H54 (cell line): Measurements from ENCODE around the gene KRTAP3-2.
"Not testable (repeated sequence)": the region's sequence is repeated elsewhere in the genome, so short reads cannot be mapped to it uniquely, and the experiment has no call there.

ENCODE experiments used
- DNase-seq: peaks from one replicate; pipeline ENCODE4 v3.0.0; 2011; ENCODE audit warnings: low spot score, mixed read lengths; ENCODE audit not compliant: insufficient read length
- FAIRE-seq: peaks from 3 replicates; lab custom pipeline; 2011; peaks lifted over from hg19 to GRCh38; lab: Jason Lieb, UNC
- POLR2A ChIP-seq: IDR thresholded peaks from 2 replicates; pipeline ENCODE4 v1.6.1; 2011; ENCODE audit warnings: low read depth, mild to moderate bottlenecking, low read length

Gene KRTAP3-2

DNA sequence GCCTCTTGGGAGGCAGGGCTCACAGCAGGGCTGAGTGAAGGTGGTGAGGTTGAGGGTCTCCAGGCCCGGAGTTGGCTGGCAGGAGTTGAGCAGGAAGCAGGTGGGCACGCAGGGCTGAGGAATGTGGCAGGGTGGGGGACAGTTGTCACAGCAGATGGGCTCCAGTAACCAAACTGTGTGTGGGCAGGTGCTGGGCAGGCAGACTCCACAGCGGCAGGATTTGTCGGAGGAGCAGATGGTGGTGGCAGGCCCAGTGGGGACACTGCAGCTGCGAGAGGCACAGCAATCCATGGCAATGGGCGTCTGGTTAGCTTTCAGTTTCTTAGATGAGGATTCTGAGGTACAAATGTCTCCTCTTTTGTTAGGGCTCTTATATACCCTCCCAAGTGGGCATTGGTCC is at the start of gene KRTAP3-2:
TSS of gene KRTAP3-2 (minus strand) at position 344 of the 400 bp plus-strand sequence. CDS start at position 291, 53 bp downstream.
- not testable (repeated sequence) for FAIRE-seq, DNase-seq

DNA sequence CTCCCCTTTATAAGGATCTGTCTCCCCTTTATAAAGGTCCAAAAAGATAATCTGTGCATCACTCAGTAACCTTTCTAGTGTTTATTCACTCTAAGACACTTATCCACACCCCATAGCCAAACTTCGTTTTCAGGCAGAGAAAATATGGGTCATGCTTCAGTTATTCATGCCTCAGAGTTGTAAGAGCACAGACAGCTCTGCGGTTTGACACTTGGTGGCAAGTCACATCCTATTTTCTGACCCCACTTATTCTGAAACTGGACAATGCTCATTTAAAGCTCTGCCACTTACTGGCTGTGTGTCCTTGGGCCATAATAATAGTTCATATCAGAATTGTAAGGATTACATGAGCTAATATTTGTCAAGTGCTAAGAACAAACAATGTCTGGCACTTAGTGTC is 49.4 kb upstream of the KRTAP3-2 start:
- FAIRE-seq, result peak; percentile 74
- TF ChIP-seq POLR2A, result no peak
- peak; percentile 35 for DNase-seq

DNA sequence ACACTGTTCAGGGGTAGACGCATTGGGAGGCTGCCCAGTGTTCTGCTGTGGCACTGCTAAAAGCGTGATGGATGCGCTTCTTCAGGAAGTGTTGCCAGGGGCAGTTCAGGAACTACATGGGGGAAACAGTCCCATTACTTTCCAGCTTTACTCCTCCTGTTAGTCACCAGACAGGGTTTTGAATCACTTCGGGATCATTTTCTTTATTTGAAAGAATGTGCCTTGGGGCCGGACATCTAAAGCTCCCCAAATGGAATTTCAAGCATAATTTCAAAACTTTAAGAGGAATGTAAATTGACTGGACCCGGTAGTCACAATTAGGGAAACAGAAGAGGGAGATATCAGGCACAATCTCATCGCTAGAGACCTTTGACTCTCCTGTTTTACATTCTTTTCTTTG is 48.7 kb upstream of the KRTAP3-2 start:
- FAIRE-seq, result peak; percentile 83
- TF ChIP-seq POLR2A, result no peak
- DNase-seq, result peak; percentile 61

DNA sequence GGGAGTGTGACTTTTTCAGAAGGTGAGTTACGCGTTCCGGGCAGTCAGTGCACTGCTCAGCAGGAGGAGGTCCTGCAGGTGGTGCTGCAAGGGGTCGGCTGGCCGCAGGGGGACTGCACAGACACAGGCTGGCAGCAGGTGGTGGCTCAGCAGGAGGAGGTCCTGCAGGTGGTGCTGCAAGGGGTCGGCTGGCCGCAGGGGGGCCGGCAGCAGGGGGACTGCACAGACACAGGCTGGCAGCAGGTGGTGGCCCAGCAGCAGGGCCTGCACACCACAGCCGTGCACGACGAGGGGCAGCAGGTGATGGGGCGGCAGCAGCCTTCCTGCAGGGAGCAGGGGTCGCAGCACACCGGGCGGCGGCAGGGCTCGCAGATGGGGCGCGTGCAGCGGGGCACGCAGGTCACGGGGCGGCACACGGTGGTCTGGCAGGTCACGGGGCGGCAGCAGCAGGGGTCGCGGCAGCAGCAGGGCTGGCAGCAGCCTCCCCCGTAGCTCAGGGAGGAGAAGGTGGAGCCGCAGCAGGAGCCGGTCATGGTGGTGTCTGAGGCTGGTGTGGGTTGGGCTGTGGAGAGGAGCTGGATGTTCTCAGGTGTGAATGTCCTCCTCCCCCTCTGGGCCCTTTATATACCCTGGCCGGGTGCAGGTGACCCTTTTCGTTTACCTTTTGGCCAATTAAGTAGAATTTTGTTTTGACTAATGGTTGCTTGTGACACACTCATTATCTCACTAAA is 47.2 kb upstream of the KRTAP3-2 start, which contains the start of gene KRTAP2-1:
TSS of gene KRTAP2-1 (minus strand) at position 582 of the 731 bp plus-strand sequence. CDS start at position 533, 49 bp downstream.
- DNase-seq, result not testable (repeated sequence)

DNA sequence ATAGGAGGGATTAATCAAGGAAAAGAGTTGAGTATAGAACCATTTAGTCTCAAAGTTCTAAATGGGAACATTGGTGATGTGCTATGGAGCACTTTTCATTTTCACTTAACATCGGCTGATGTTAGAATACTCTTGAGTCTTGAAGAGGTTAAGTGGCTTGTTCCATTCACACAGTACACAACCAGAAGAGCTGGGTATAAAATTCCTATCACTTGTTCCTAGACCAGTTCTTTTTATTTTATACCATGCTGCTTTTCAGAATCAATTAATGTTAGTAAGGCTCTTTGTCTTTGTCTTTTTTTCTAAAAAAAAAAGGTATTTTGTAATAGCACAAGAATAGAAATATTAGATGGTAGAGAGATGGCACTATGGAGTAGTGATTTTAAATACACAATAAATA is 43.2 kb upstream of the KRTAP3-2 start:
- FAIRE-seq, result no peak

More for the DNA sequence above, 47.2 kb upstream of the KRTAP3-2 start, which contains the start of gene KRTAP2-1:
- not testable (repeated sequence) for FAIRE-seq

DNA sequence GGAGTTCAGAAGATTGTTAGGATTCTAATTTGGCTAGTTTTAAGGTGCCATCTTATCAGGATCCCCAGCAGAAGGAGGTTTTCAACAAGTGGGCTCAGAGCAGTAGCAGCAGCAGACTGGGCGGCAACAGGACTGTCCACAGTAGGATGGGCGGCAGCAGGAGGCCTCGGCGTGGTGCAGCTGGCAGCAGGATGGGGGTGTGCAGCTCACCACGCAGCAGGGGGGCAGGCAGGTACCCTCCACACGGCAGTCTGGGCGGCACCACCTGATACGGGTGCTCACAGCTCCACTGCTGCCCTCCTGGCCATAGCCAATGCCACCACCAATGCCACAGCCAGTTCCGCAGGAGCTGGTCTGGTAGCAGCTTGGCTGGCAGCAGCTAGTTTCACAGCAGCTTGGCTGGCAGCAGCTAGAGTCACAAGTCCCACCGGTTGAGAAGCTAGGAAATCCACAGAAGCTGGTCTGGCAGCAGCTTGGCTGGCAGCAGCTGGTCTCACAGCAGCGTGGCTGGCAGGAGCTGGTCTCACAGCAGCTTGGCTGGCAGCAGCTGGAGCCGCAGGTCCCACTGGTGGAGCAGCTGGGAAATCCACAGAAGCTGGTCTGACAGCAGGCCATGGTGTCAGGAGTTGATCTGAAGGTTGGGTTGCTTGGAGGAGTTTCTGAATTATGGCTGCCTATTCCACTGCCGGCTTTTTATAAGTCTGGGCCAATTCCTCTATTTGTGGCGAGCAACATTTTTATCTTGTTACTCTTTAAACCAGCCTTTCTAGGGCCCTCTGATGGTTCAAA is 41.3 kb upstream of the KRTAP3-2 start, which contains the start of gene KRTAP1-1:
TSS of gene KRTAP1-1 (minus strand) at position 668 of the 789 bp plus-strand sequence. CDS start at position 615, 53 bp downstream.
- not testable (repeated sequence) for FAIRE-seq, DNase-seq

More for the DNA sequence above, 43.2 kb upstream of the KRTAP3-2 start:
- no peak for DNase-seq
- no peak for TF ChIP-seq POLR2A

DNA sequence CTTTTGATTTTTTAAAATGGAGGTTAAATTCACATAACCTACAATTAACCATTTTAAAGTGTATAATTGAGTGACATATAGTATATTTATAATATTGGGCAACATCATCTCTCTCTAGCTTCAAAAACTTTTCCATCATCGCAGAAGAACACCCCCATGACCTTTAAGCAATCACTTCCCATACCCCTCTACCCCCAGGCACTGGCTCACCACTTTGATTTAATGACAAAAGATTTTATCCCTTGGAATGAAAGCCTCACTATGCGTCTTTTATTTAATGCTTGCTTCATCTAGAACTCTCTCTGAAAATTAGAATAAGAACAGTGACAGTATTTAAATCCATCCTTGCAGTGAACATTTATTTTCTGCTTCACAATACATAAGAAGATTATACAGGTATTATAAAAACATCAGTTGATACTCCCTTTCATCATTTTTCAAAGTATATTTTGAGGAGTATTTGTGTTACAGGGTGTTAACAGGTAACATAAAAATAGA is 38.2 kb upstream of the KRTAP3-2 start:
- no peak for TF ChIP-seq POLR2A
- DNase-seq (no peak), FAIRE-seq (no peak)

DNA sequence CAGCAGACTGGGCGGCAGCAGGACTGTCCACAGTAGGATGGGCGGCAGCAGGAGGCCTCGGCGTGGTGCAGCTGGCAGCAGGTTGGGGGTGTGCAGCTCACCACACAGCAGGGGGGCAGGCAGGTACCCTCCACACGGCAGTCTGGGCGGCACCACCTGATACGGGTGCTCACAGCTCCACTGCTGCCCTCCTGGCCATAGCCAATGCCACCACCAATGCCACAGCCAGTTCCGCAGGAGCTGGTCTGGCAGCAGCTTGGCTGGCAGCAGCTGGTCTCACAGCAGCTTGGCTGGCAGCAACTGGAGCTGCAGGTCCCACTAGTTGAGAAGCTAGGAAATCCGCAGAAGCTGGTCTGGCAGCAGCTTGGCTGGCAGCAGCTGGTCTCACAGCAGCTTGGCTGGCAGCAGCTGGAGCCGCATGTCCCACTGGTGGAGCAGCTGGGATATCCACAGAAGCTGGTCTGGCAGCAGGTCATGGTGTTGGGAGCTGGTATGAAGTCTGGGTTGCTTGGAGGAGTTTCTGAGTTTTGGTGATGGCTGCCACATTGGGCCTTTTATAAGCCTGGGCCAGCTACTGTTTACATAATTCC is 34.7 kb upstream of the KRTAP3-2 start, which contains the start of gene KRTAP1-3:
TSS of gene KRTAP1-3 (minus strand) at position 529 of the 590 bp plus-strand sequence. CDS start at position 476, 53 bp downstream.
- DNase-seq, FAIRE-seq: not testable (repeated sequence)

DNA sequence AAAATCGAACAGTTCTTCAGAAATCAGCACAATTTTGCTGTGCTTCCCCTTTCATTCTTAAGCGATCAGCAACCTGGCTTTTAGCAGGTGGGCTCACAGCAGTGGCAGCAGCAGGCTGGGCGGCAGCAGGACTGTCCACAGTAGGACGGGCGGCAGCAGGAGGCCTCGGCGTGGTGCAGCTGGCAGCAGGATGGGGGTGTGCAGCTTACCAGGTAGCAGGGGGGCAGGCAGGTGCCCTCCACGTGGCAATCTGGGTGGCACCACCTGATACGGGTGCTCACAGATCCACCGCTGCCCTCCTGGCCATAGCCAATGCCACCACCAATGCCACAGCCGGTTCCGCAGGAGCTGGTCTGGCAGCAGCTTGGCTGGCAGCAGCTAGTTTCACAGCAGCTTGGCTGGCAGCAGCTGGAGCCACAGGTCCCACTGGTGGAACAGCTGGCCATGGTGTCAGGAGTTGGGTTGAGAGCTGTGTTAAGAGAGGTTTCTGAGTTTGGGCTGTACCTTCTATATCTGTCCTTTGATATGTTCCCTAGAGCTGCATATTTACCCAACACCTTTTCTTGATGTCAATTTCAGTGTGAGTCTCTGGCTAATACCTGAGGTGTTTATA is 30.0 kb upstream of the KRTAP3-2 start, which contains the start of gene KRTAP1-4:
TSS of gene KRTAP1-4 (minus strand) at position 563 of the 613 bp plus-strand sequence. CDS start at position 446, 117 bp downstream.
- TF ChIP-seq POLR2A, result no peak
- FAIRE-seq, result no peak
- DNase-seq, result no peak

DNA sequence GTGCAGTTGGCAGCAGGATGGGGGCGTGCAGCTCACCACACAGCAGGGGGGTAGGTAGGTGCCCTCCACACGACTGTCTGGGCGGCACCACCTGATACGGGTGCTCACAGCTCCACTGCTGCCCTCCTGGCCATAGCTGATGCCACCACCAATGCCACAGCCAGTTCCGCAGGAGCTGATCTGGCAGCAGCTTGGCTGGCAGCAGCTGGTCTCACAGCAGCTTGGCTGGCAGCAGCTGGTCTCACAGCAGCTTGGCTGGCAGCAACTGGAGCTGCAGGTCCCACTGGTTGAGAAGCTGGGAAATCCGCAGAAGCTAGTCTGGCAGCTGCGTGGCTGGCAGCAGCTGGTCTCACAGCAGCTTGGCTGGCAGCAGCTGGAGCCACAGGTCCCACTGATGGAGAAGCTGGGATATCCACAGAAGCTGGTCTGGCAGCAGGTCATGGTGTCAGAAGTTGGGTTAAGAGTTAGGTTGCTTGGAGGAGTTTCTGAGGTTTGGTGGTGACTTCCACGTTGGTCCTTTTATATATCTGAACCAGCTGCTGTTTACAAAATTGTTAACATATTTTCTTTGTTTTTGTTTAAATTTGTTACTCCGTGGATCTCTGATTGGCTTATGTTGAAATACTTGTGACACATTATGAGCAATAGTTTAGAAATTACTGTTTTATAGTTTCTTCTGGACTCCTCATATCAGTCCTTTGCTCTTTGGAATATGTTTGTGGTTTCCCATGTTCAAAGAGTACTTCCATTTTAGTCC is 27.2 kb upstream of the KRTAP3-2 start, which contains the start of gene KRTAP1-5:
TSS of gene KRTAP1-5 (minus strand) at position 494 of the 757 bp plus-strand sequence. CDS start at position 441, 53 bp downstream.
- TF ChIP-seq POLR2A, result no peak
- FAIRE-seq (no peak), DNase-seq (no peak)

DNA sequence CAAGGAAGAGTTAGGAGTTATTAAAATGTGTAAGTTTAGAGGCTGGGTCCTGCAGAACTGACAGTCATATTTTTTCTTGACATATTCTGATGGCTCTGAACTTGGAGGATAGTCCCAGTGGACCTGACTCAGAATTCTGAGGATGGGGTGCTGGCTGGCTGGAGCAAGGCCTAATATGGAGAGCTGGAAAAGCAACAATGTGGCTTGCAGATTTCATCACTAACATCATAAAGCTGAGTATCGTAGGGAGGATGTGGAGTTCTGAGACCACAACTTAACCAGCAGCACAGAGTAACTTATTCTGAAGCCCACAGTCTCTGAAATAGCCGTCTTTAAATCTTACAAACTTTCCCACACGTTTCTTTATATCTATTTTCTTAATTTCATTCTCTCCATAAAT is 25.0 kb upstream of the KRTAP3-2 start:
- DNase-seq, result no peak
- no peak for TF ChIP-seq POLR2A
- FAIRE-seq, result no peak

DNA sequence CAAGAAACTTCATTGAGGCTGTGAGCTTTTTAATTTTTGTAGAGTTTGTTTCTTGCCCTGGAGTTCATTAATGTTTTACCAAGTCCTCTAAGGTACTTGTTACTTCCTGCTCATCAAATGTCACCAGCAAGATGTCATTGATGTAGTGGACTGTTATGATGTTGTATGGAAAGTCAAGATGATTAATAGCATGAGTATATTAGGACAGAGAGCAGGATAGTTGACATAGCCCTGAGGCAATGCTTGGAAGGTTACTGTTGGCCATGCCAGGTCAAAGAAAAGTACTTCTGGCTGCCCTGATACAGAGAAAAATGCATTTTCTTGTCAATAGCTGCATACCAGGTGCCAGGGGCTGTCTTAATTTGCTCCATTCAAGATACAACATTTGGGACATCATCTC is 20.6 kb upstream of the KRTAP3-2 start:
- no peak for DNase-seq
- no peak for TF ChIP-seq POLR2A
- FAIRE-seq, result no peak
